ENCODE results near the gene HOGA1. TPM values are rescaled to one million over a fixed set of nuclear protein-coding genes. Genes with fewer than 3 reads are reported as not detected.

Gene HOGA1
- total and polyA plus RNA-seq, 2 of the 13 experiments (the other 11 are each of a cell fraction or from before 2014, with no cell fraction given): 7.6 to 19.5 TPM

- H3K27ac ChIP-seq (ENCODE audit: extremely low read length, insufficient read depth, low read length): peak overlapping the region; percentile 38
- H3K27me3 ChIP-seq (ENCODE audit: control insufficient read depth in 1 of 2, insufficient read depth in 2 of 2, low read length in 2 of 2): no peaks in the 10 kb centered on the region; a peak in 1 of 5 replicates
- no TSS peak for BruUV-seq (replicated peaks)
- DNase-seq (ENCODE audit: low spot score) (peak; percentile 48), FAIRE-seq (no peak), ATAC-seq (no peak)
- H2AFZ ChIP-seq (ENCODE audit: low read length): no peak overlapping the region
- CTCF ChIA-PET (ENCODE audit: low intra/inter-chr PET ratio, low total read pairs): no interaction called here
- no peaks in the 10 kb centered on the region for H3K36me3 ChIP-seq (replicated peaks in 1 of 2; ENCODE audit: control insufficient read depth in 1 of 2, insufficient read depth in 2 of 2, low read length in 2 of 2)
- no peaks in the 10 kb centered on the region for H3K79me2 ChIP-seq (ENCODE audit: insufficient read depth, low read length)
- H3K4me2 ChIP-seq (ENCODE audit: low read depth, low read length): 0 out of 2 replicates have a peak overlapping the region, but pooled peaks have one; percentile 14
- intact Hi-C loops (cut with micrococcal nuclease; ENCODE audit: unreplicated experiment): no loop called here
- H4K20me1 ChIP-seq (ENCODE audit: insufficient read depth, low read length): no peaks in the 10 kb centered on the region
- peaks cover 43% of the 10 kb centered on the region for H3K4me1 ChIP-seq (ENCODE audit: insufficient read depth, low read length)
- H3K9ac ChIP-seq (ENCODE audit: insufficient read depth, low read depth, low read length): no peak overlapping the region
- POLR2A ChIA-PET: interaction anchor here (3.5 kb wide), 1 partner anchor 13 kb away, joined by 23 read pairs; the partner anchor contains the start of gene HOGA1
- in situ Hi-C loops (cut with HindIII; ENCODE audit: extremely low pct_ligation_motif_present, low pct_unique_long_range_greater_than_20kb): no loop called here
- no peak overlapping the region for H3K4me3 ChIP-seq (replicated peaks in 1 of 3; ENCODE audit: insufficient read depth in 1 of 3, low read depth in 2 of 3, low read length in 3 of 3)
- WGBS (ENCODE audit: low lambda C conversion rate): 15% methylated on average over 2 of the region's 2 CpGs
- H3K9me3 ChIP-seq (ENCODE audit: low read length): no peaks in the 10 kb centered on the region
- 0 out of 4 replicates have a peak, but pooled peaks of 1 of the 2 experiments have one; percentile 7 for TF ChIP-seq EP300 (IDR thresholded peaks at IDR 0.05; ENCODE audit: low read depth in 2 of 2, low read length in 2 of 2)
- no peak for TF ChIP-seq EP300 (CRISPR knock-in tag; IDR thresholded peaks at IDR 0.05; ENCODE audit: borderline replicate concordance)
- peak; percentile 26; the same call in 1 of the 2 replicates for TF ChIP-seq CREM (IDR thresholded peaks at IDR 0.05)
- no peak for TF ChIP-seq CREM (CRISPR knock-in tag; IDR thresholded peaks at IDR 0.05)
- TF ChIP-seq ZNF781 (CRISPR knock-in tag; IDR thresholded peaks at IDR 0.05; ENCODE audit: borderline replicate concordance, not compliant biosample characterization): no peak
- no peak for TF ChIP-seq SNAPC4 (CRISPR knock-in tag; IDR thresholded peaks at IDR 0.05)
- no peak for TF ChIP-seq NR1H2 (CRISPR knock-in tag; IDR thresholded peaks at IDR 0.05; ENCODE audit: borderline replicate concordance, low read depth)
- TF ChIP-seq ZNF577 (CRISPR knock-in tag; IDR thresholded peaks at IDR 0.05; ENCODE audit: borderline replicate concordance, low read depth): no peak
- TF ChIP-seq FOSL2 (CRISPR knock-in tag; IDR thresholded peaks at IDR 0.05): peak; percentile 62
- TF ChIP-seq SIX4 (CRISPR knock-in tag; IDR thresholded peaks at IDR 0.05): no peak
- no peak for TF ChIP-seq HDAC2 (CRISPR knock-in tag; IDR thresholded peaks at IDR 0.05)
- no peak for TF ChIP-seq ZNF766 (CRISPR knock-in tag; IDR thresholded peaks at IDR 0.05; ENCODE audit: borderline replicate concordance)
- no peak for TF ChIP-seq RXRB (CRISPR knock-in tag; IDR thresholded peaks at IDR 0.05; ENCODE audit: borderline replicate concordance)
- peak; percentile 77; the same call in 1 of the 2 replicates for TF ChIP-seq MAFG (CRISPR knock-in tag; IDR thresholded peaks at IDR 0.05)
- peak; percentile 31; the same call in 1 of the 2 replicates for TF ChIP-seq SAP130 (CRISPR knock-in tag; IDR thresholded peaks at IDR 0.05; ENCODE audit: low read depth)
- TF ChIP-seq CSRNP2 (CRISPR knock-in tag; conservative IDR thresholded peaks at IDR 0.05; ENCODE audit: low read depth): no peak
- peak; percentile 85 for TF ChIP-seq ZBTB7B (CRISPR knock-in tag; IDR thresholded peaks at IDR 0.05)
- no peak for TF ChIP-seq ZIK1 (CRISPR knock-in tag; IDR thresholded peaks at IDR 0.05; ENCODE audit: borderline replicate concordance, low read depth)
- TF ChIP-seq MXD1 (CRISPR knock-in tag; IDR thresholded peaks at IDR 0.05): no peak
- peak; percentile 89 for TF ChIP-seq MAFF (IDR thresholded peaks at IDR 0.05; ENCODE audit: low read depth, low read length)
These were observed 13.6 kb downstream of the HOGA1 start for GRCh38 chr10:97597778-97598177.

Data from HepG2 (cell line).